ENCODE data around the gene ZBTB2.
A peak's percentile ranks its signal among the peaks of the same experiment; 100 is the strongest.
"Not testable (repeated sequence)": the region's sequence is repeated elsewhere in the genome, so short reads cannot be mapped to it uniquely, and the experiment has no call there.

Gene ZBTB2

GRCh38 chr6:151402228-151402627 lies 10.9 kb upstream of the ZBTB2 start:
- no peak for DNase-seq (ENCODE audit: low read depth)

- no peak for DNase-seq (ENCODE audit: low read depth)
Observed at GRCh38 chr6:151400473-151400872, 9.1 kb upstream of the ZBTB2 start.

GRCh38 chr6:151399679-151400078 lies 8.3 kb upstream of the ZBTB2 start:
- no peak for DNase-seq (ENCODE audit: low read depth)

DNA sequence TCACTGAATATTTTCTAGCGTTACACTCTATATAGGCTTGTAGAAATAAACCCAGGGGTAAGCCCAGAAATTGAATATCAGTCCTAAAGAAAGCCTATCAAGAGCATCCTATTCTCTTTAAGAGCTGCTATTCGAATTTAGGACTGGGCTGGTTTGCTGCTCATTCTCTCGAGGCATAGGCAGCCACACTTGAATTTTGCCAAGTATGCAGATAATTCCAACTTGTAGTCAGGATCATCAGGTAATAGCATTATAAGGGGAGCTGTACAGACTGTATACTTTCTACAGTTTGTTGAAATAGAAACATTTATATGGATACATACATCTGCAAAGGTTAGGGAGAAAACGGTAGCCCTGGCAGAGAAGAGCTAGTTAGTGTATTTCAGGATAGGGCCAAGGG lies 2.1 kb upstream of the ZBTB2 start:
- no peak for DNase-seq (ENCODE audit: low read depth)

GRCh38 chr6:151392427-151392826 lies 1.1 kb upstream of the ZBTB2 start:
- DNase-seq (ENCODE audit: low read depth): no peak

DNA sequence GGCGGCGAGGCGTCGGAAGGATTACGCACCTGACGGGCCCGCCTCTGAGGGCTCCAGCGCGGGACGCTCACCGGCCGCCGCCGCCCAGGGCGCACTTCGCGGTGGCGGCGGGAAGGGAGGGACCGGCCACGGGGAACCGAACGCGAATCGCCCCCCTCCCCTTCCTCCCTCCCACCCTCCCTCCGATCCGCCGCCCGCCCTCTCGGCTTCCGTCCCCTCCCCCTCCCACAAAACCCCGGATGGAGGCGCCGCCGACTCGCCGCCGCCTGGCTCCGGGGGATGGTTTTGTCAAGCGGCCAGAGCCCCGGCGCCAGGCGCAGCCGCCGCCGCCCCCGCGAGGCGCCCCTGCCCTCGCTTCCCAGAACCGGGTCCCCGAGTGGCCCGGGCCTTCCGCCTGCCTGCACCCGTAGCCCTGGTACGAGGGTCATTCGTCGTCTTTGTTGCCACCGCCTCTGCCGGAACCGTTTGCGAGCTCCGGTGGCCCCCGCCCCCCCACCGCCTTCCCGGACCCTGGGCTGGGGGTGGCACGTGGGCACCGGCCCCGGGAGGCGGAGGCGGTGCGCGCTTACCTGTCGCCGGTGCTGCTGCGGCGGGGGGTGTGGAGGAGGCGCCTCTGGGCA lies 398 bp downstream of the ZBTB2 start:
- peak; percentile 38 for DNase-seq (ENCODE audit: low read depth)

GRCh38 chr6:151390276-151390850 lies 996 bp downstream of the ZBTB2 start:
- DNase-seq (ENCODE audit: low read depth): peak; percentile 98

DNA sequence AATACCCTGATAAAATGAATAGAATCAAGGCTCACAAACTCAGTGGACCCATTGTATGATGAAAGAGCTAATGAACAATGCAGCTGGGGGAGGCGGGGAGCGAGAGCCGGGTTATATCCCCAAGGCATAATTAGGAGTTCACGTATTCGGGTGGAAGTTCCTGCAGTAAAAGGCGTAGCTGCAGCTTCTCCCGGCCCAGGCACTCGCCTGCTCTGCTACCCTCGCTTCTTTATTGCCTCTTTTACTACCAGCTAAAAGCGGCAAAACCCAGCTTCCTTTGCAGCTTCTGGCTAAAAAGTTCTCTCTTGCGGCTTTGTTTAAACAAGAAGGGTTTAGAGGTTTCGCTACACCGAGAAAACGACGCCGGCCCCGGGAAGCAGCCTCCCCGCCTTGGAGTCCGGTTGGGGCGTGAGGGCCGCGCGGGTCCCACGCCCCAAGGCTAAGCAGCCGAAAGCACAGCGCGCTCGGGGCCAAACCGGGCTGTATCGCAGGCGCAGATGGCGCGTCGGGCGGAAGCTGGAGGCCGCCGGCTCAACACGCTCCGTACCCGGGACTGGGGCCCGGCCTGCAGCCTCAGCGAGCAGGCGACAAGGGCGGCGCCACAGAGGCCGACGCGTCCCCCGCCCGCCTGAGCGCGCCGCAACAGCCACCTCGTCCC lies 1.6 kb downstream of the ZBTB2 start:
- peak; percentile 76 for DNase-seq (ENCODE audit: low read depth)

DNA sequence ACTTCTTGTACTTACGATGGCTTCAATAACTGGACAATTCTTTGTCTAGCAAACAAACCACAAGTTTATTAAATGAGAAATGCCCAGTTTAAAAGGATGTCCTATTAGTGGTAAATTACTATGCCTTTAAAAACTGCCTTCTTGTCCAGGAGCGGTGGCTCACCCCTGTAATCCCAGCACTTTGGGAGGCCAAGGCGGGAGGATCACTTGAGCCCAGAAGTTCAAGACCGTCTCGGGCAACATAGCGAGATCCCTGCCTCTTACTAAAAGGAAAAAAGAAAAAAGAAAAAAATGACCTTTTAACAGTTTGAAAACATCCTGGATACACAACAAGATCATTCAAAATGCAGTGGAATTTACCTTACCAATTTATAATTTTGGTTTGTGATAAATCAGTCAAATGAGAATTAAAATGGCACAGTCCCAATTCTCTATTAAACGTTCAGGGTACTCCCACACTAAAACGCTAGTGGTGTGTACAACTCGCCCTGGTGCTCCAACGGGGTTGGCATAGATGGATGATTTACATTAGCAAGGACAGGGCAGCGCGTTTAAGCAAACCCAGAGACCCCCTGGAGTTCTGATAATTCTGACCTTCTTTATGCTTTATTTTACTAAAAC lies 2.3 kb downstream of the ZBTB2 start:
- no peak for DNase-seq (ENCODE audit: low read depth)

- DNase-seq (ENCODE audit: low read depth): no peak
Observed at GRCh38 chr6:151388236-151388635, 3.1 kb downstream of the ZBTB2 start.

DNA sequence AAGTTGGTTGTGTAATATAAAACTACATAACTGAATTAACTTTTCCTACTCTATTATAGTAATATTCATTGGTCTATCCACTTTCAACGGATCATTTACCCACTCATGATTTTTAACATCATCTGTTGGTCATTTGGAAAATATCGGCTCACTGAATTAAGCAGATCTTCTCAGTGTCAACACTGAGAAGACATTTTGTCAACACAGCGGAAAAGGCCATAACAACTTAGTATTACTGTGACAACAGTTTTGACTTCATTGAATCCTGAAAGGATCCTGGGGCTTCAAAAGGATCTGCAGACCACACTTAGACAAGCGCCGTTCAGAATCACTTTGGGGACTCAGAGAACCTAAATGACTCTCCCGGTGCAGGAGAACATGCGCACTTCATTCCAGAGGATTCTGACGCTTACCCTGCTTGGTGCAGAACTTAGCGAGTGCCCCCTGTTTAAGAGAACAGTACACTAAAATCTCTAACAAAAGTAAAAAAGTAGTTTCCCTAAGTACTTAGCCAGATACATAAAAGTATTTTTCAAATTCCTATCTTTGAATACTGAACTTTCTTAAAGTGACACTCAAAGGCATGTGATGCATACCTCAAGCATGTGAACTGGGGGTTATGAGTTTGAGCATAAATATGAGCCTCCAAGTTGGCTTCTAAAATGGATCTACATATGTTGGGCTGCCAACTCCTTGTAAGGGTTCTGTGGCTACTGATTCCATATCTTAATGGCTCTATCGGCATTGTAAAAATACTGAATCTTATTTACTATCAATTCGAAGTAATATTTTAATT lies 4.0 kb downstream of the ZBTB2 start:
- DNase-seq (ENCODE audit: low read depth): no peak

DNA sequence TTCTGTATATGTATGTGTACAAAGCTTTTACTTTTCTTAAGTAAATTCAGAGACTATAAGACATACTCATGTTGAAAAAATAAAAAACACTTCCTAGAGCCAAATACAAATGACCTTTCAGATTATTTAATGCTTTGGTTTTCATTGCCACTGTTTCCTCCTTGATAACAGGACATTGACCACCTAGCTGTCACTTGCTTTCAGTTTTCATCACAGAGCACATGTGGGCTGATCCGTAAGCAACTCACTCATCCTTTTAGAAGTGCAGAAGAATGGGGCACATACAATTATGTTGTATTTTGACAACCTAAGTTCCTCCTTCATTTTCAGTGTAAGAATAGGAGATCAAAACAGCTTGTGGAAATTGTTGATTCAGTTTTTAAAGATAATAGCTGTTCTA lies 6.2 kb downstream of the ZBTB2 start:
- no peak for DNase-seq (ENCODE audit: low read depth)

DNA sequence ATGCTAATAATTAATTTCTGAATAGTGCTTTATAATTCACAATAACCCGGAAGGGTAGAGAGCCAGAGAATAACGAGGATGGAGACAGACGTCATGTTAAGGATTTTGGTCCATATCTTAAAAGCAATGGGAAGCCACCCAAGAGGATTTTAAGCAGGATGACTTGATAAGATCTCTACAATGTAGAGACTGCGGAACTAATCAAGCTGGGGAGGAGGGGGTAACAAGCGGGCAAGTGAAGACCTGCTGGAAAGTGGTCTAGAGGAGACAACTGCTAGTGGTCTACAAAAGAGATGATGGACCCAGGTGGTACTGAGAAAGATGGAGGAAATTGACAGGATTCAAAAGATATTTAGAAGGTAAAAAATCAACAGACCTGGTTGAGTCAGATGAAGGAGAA lies 7.2 kb downstream of the ZBTB2 start:
- no peak for DNase-seq (ENCODE audit: low read depth)

GRCh38 chr6:151382631-151383030 lies 8.7 kb downstream of the ZBTB2 start:
- not testable (repeated sequence) for DNase-seq (ENCODE audit: low read depth)

GRCh38 chr6:151381722-151382121 lies 9.6 kb downstream of the ZBTB2 start:
- no peak for DNase-seq (ENCODE audit: low read depth)

DNA sequence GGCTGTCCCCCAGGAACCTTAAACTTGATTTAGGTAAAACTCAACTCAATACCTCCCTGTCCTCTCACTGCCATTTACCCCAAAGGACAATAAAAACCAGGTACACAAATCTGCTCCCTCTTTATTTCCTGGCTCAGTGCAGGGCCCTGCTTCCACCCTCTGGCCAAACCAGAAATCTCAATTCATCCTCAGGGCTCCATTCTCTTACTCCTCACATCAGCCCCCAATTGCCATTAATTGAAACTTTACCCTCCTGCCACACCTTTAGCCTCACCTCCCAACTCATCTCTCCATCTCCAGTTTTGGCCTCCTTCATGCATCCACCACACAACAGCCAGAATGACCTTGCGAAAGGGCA lies 10.5 kb downstream of the ZBTB2 start:
- DNase-seq (ENCODE audit: low read depth): no peak

DNA sequence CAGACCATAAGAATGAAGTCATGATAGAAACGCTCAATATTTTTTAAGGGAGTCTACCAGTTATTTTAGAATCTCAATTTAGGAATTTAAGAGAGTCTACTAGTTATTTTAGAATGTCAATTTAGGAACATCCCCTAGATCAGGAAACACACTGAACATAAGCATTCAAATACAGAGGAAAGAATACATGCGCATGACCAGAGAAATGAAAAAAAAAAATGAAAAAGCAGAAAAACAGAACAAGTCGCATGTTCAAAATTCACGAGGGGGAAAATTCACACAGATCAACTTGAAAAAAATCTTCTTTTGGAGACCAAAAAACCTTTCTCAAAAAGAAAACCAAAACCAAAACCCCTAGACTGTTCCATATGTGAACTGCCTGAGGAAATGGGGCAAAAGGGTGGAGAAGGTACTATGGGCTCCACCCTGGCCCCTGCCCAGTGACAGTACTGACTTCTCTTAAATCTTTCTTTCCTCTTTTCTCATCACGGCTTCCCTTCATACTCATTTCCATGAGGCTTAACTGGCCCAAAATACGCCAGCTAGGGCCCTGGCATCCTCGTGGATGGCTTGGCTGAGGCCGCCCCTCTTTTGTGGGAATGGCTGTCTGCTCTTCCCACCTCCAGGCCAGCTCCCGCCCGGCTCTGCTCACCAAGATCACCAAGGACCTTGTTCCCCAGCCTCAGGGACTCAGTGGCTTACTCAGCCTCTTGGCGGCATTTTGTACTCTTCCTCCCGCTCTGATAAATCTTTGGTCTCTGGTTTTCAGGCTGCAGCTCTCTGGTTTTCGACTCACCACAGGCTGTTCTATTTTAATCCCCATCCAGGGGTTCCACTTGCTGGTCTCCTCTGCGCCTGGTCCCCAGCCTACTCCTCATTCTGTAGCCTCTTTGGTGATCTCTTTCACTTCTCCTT lies 11.2 kb downstream of the ZBTB2 start:
- no peak for DNase-seq (ENCODE audit: low read depth)

DNA sequence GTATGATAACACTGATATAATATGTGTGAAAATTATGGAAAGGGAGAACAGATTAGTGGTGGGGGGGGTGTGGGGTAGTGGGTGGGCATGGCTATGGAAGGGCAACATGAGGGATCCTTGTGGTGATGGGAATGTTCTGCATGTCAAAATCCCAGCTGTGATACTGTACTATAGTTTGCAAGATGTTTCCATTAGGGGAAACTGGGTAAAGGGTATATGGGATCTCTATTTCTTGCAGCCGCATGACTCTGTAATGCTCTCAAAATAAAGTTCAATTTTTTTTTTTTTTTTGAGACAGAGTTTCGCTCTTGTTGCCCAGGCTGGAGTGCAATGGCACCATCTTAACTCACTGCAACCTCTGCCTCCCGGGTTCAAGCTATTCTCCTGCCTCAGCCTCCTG lies 14.3 kb downstream of the ZBTB2 start:
- DNase-seq (ENCODE audit: low read depth): no peak

DNA sequence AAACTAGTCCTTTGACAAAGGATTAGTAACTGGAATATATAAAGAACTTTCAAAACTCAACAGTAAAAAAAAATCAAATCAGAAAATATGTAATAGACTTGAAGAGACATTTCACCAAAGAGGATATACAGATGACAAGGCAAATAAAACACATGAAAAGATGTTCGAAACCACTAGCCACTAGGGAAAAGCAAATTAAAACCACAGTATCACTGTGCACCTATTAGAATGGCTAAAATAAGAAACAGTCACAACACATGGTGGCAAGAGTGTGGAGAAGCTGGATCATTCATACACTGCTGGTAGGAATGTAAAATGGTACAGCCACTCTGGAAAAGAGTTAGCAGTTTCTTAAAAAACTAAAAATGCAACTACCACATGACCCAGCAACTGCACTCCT lies 14.9 kb downstream of the ZBTB2 start:
- no peak for DNase-seq (ENCODE audit: low read depth)

- no peak for DNase-seq (ENCODE audit: low read depth)
Observed at GRCh38 chr6:151375833-151376232, 15.5 kb downstream of the ZBTB2 start.

DNA sequence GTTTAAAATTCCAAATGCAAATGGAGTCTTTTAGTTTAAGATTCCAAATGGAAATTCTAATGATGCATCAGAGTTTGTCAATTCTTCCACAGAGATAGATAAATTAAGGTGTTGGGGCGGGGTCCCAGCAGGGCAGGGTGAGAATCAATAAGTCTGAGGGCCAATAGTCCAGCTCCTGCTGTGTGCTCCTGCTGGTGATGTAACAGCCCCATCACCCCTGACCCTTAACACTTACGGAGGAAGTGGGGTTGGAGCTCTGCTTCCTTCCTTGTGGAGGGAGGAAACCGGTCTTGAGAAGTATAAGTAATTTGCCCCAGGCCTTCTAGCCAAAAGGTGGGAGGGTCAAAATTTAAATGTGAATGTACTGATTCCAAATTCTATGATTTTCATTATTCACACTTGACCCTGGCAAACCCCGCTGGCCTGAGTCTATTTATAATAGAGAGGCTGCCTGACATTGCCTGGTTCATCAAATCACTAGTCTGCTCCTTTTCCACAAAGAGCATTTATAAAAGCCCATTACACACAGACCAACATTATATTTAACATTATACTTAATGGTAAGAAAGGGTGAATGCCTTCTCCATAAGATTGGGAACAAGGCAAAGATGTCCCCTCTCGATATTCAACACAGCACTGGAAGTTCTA lies 17.2 kb downstream of the ZBTB2 start:
- DNase-seq (ENCODE audit: low read depth): no peak
